Effector memory CD4-positive, alpha-beta T cell (primary cell): ENCODE measurements around the gene FAM222A.

Experiments used
- DNase-seq, 3 donors: peaks; one replicate each; pipeline ENCODE4 v3.0.0-alpha.2; 2020
- H3K27ac ChIP-seq: 2 replicates; pipeline ENCODE4 v1.7.0; 2013; ENCODE audit warnings: mild to moderate bottlenecking, low read length, moderate library complexity; ENCODE audit not compliant: insufficient read depth, poor library complexity, severe bottlenecking
- H3K27me3 ChIP-seq: replicated peaks from 2 replicates; pipeline ENCODE4 v1.7.0; 2013; ENCODE audit warnings: mild to moderate bottlenecking, low read length; ENCODE audit not compliant: insufficient read depth, control insufficient read depth, poor library complexity, severe bottlenecking
- H3K36me3 ChIP-seq: 2 replicates; pipeline ENCODE4 v1.7.0; 2013; ENCODE audit warnings: mild to moderate bottlenecking, low read length, moderate library complexity; ENCODE audit not compliant: control insufficient read depth, insufficient read depth
- H3K4me1 ChIP-seq: 2 replicates; pipeline ENCODE4 v1.7.0; 2013; ENCODE audit warnings: low read length, mild to moderate bottlenecking; ENCODE audit not compliant: control insufficient read depth, insufficient read depth, poor library complexity, severe bottlenecking
- H3K4me3 ChIP-seq: 2 replicates; pipeline ENCODE4 v1.7.0; 2013; ENCODE audit warnings: low read length, low read depth, mild to moderate bottlenecking; ENCODE audit not compliant: insufficient read depth, poor library complexity, severe bottlenecking
- H3K9me3 ChIP-seq: 2 replicates; pipeline ENCODE4 v1.7.0; 2013; ENCODE audit warnings: mild to moderate bottlenecking, low read length, moderate library complexity; ENCODE audit not compliant: control insufficient read depth

FAM222A gene

DNA sequence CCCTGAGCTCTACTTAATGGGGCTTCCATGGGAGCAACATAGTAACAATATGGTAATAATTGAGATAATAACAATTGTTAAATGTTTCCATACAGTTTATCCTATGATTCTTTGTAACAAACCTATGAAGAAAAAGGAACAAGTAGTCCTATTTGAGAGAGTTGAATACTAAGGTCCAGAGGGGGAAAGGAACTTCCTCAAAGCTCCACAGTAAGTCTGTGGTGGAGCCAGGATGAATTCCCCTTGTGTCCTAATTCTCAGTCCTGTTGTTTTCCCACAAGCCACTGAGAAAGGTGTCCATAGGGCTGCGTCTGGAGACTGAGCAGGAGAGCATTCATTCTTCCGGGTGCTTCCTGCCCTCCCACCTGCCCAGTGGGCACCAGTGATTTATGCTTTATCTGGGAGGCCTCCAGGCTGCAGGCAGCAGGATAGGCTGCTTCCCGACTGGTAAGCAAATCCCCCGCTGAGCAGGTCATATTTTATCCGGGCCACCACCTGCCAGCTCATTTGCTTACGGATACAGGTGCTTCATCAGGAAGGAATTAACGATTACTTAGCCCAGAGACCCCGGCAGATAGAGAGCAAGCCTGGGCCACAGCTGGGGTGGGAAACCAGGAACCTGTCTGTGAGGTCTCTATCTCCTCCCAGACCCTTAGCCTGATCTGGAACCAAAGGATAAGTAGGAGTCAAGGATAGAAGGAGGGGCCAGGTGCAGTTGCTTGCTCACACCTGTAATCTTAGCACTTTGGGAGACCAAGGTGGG lies 33.9 kb upstream of the FAM222A start:
- Histone ChIP-seq H3K4me3 (no peak overlapping the region), H3K36me3 (no peaks in the 10 kb centered on the region), H3K27me3 (no peaks in the 10 kb centered on the region), H3K4me1 (no peaks in the 10 kb centered on the region), H3K9me3 (no peaks in the 10 kb centered on the region), H3K27ac (no peak overlapping the region)
- no peak for DNase-seq

- Histone ChIP-seq H3K36me3 (no peaks in the 10 kb centered on the region), H3K4me3 (no peak overlapping the region), H3K27ac (no peak overlapping the region), H3K4me1 (no peaks in the 10 kb centered on the region), H3K27me3 (no peaks in the 10 kb centered on the region), H3K9me3 (no peaks in the 10 kb centered on the region)
- no peak for DNase-seq
These were observed 33.2 kb upstream of the FAM222A start for GRCh38 chr12:109680264-109681005.

DNA sequence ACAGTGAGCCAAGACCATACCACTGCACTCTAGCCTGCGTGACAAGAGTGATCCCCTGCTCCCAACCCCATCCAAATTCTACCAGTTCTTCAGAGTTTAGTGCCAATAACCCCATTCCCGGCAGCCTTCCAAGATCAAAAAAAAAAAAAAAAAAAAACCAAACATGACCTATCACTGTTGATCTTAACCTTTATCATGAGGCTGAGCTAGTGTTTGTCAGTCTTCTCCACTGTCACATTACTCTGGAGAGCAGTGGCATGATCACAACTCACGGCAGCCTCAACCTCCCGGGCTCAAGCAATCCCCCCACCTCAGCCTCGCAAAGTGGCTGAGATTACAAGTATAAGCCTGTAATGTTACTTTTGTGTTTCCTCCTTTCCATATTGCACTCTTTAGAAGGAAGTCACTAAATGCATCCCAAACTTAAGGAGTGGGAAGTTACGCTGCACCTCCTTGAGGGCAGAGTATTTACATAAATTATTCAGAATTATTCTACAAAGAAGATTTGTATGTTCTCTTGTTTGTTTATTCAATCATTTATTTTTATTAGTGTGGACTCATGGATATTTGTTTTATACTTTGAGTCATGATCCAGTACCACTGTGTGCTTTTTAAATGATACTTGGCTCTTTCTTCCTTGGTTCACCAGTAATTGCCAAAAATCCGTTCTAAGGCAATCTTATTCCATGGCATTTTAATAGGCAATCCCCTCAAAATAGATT lies 31.5 kb upstream of the FAM222A start:
- Histone ChIP-seq H3K9me3 (no peaks in the 10 kb centered on the region), H3K4me3 (no peak overlapping the region), H3K27me3 (no peaks in the 10 kb centered on the region), H3K27ac (no peak overlapping the region), H3K36me3 (no peaks in the 10 kb centered on the region), H3K4me1 (no peaks in the 10 kb centered on the region)
- DNase-seq, result no peak

DNA sequence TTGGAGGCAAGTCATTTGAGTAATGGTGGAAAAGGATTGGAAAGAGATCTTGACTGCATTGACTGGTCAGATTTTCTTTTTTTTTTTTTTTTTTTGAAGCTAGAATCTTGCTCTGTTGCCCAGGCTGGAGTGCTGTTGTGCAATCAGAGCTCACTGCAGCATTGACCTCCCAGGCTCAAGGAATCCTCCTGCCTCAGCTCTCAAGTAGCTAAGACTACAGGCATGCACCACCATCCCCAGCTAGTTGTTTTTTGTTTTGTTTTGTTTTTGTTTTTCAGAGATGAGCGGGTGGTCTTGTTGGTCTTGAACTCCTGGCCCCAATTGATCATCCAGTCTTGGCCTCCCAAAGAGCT lies 30.9 kb upstream of the FAM222A start:
- Histone ChIP-seq H3K36me3 (no peaks in the 10 kb centered on the region), H3K9me3 (no peaks in the 10 kb centered on the region), H3K27ac (no peak overlapping the region), H3K27me3 (no peaks in the 10 kb centered on the region), H3K4me3 (no peak overlapping the region), H3K4me1 (no peaks in the 10 kb centered on the region)
- DNase-seq, result no peak

DNA sequence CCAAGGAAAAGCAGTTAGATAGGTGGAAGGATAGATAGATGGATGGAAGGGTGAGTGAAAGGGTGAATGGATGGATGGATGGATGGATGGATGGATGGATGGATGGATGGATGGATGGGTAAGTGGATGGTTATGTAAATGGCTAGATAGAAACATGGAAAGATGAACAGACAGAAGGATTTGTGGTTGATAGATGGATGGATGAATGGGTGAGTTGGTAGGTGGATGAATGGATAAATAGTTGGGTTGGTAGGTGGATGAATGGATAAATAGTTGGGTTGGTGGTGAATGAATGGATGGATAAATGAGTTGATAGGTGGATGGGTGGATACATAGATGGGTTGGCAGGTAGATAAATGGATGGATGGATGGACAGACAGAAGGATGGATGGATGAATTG lies 30.3 kb upstream of the FAM222A start:
- H3K4me3 ChIP-seq, result no peak overlapping the region
- H3K27ac ChIP-seq, result no peak overlapping the region
- no peaks in the 10 kb centered on the region for H3K36me3 ChIP-seq
- H3K4me1 ChIP-seq, result no peaks in the 10 kb centered on the region
- H3K9me3 ChIP-seq, result no peaks in the 10 kb centered on the region
- no peak for DNase-seq
- no peaks in the 10 kb centered on the region for H3K27me3 ChIP-seq

GRCh38 chr12:109685574-109686447 lies 27.8 kb upstream of the FAM222A start:
- no peak for DNase-seq
- Histone ChIP-seq H3K9me3 (no peaks in the 10 kb centered on the region), H3K4me1 (no peaks in the 10 kb centered on the region), H3K27me3 (no peaks in the 10 kb centered on the region), H3K27ac (no peak overlapping the region), H3K4me3 (no peak overlapping the region), H3K36me3 (no peaks in the 10 kb centered on the region)

GRCh38 chr12:109686523-109686922 lies 27.1 kb upstream of the FAM222A start:
- no peak for DNase-seq
- H3K4me3 ChIP-seq, result no peak overlapping the region

DNA sequence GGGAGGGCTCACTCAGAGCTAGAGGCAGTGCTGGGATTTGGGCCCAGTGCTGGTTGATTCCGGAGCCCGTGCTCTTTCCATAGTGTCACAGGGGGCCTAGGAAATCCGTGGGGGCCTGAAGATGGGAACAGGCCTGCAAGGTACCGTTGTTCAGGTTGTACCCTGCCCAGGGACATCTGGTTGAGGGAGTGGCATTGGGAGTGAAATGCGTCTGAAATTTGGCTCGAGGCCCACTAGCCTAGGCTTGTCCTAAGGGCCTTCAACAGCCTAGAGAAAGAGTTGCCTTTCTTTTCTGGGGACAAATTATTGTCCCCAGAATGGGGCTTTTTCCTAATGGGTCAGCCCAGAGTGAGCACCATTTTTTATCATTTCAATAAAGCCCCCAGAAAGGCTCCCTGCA lies 26.4 kb upstream of the FAM222A start:
- H3K9me3 ChIP-seq, result no peaks in the 10 kb centered on the region
- no peaks in the 10 kb centered on the region for H3K4me1 ChIP-seq
- no peaks in the 10 kb centered on the region for H3K27me3 ChIP-seq
- H3K36me3 ChIP-seq, result no peaks in the 10 kb centered on the region
- H3K4me3 ChIP-seq, result no peak overlapping the region
- no peak for DNase-seq
- H3K27ac ChIP-seq, result no peak overlapping the region

More at GRCh38 chr12:109686523-109686922, 27.1 kb upstream of the FAM222A start:
- Histone ChIP-seq H3K27me3 (no peaks in the 10 kb centered on the region), H3K36me3 (no peaks in the 10 kb centered on the region), H3K27ac (no peak overlapping the region), H3K4me1 (no peaks in the 10 kb centered on the region), H3K9me3 (no peaks in the 10 kb centered on the region)

DNA sequence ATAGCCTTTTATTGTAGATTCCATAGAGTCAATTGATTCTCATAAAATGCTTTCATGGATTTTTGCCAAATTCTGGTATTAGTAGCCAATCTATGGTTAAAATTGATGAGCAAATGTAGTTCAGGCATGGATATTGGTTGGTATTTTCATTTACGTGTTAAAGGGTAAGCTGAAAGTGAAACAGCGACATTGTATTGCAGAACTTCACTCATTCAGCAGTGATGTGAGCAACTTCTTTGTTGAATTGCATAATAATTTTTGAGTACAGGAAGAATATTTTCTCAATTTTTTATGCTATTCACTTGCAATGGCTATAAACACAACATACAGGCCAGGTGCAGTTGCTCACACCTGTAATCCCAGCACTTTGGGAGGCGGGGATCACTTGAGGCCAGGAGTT lies 24.2 kb upstream of the FAM222A start:
- Histone ChIP-seq H3K4me1 (no peaks in the 10 kb centered on the region), H3K9me3 (no peaks in the 10 kb centered on the region), H3K4me3 (no peak overlapping the region), H3K27ac (no peak overlapping the region), H3K27me3 (no peaks in the 10 kb centered on the region), H3K36me3 (no peaks in the 10 kb centered on the region)
- DNase-seq, result no peak
